H1 (cell line): ENCODE results near the gene SBF2. TPM values are rescaled to one million over a fixed set of nuclear protein-coding genes. Genes with fewer than 3 reads are reported as not detected.

Source experiments
- CTCF ChIA-PET: fragments of 300-600 bp; sonication (Branson Sonifier 250); formaldehyde crosslinking; loops from one replicate; lab custom pipeline; 2021; ENCODE audit not compliant: partially characterized antibody; lab: Charles Lee
- POLR2A ChIA-PET: fragments of 300-600 bp; sonication (Branson Sonifier 250); formaldehyde crosslinking; loops from one replicate; lab custom pipeline; 2021; ENCODE audit warnings: inconsistent platforms; ENCODE audit not compliant: partially characterized antibody; lab: Charles Lee
- DNase-seq, 2 experiments: peaks; one replicate each; pipeline versions ENCODE4 v3.0.0 to v3.0.0-alpha.2; 2010 to 2022; ENCODE audit warnings: low spot score in 2 of 2, low read depth in 1 of 2, mixed read lengths in 1 of 2
- FAIRE-seq: peaks from 2 replicates; lab custom pipeline; 2011; peaks lifted over from hg19 to GRCh38; lab: Jason Lieb, UNC
- H2AFZ ChIP-seq: 2 replicates; pipeline ENCODE4 v1.8.1; 2012; ENCODE audit warnings: low read length, inconsistent platforms
- H2AK5ac ChIP-seq: 2 replicates; pipeline ENCODE4 v1.6.1; 2013; ENCODE audit warnings: low read depth, low read length
- H2BK120ac ChIP-seq: replicated peaks from 2 replicates; pipeline ENCODE3; 2013; ENCODE audit warnings: low read depth, low read length, inconsistent platforms
- H2BK12ac ChIP-seq: 2 replicates; pipeline ENCODE4 v1.6.1; 2013; ENCODE audit warnings: low read depth, low read length
- H2BK15ac ChIP-seq: 2 replicates; pipeline ENCODE4 v1.6.1; 2013; ENCODE audit warnings: low read length
- H2BK20ac ChIP-seq: 2 replicates; pipeline ENCODE4 v1.6.1; 2013; ENCODE audit warnings: low read length
- H2BK5ac ChIP-seq: 2 replicates; pipeline ENCODE4 v1.6.1; 2013; ENCODE audit warnings: low read depth, low read length
- H3K14ac ChIP-seq: 2 replicates; pipeline ENCODE4 v1.6.1; 2013; ENCODE audit warnings: inconsistent platforms; ENCODE audit not compliant: insufficient read length
- H3K18ac ChIP-seq: 2 replicates; pipeline ENCODE4 v1.6.1; 2013; ENCODE audit warnings: low read length; ENCODE audit errors: extremely low read depth
- H3K23ac ChIP-seq: 2 replicates; pipeline ENCODE4 v1.6.1; 2013; ENCODE audit warnings: inconsistent platforms; ENCODE audit not compliant: insufficient read length
- H3K23me2 ChIP-seq: 2 replicates; pipeline ENCODE4 v1.6.1; 2013; ENCODE audit warnings: low read depth, low read length
- H3K27ac ChIP-seq: 2 replicates; pipeline ENCODE4 v1.6.1; 2011; ENCODE audit warnings: low read depth, low read length, inconsistent platforms
- H3K27me3 ChIP-seq, 4 experiments: replicated peaks in 1 of 4; 1 replicate in 1 of 4; 2 replicates in 3 of 4; pipeline versions ENCODE4 v1.6.1 to v1.8.1; 2011 to 2013; ENCODE audit warnings: low read length in 3 of 4, mild to moderate bottlenecking in 3 of 4, inconsistent platforms in 2 of 4, mixed read lengths in 2 of 4, moderate library complexity in 1 of 4; ENCODE audit not compliant: control insufficient read depth in 3 of 4, insufficient read depth in 3 of 4; ENCODE audit errors: extremely low read depth in 1 of 4
- H3K36me3 ChIP-seq, 4 experiments: 2 replicates each; pipeline versions ENCODE4 v1.6.1 to v1.8.1; 2011 to 2013; ENCODE audit warnings: mild to moderate bottlenecking in 4 of 4, low read length in 3 of 4, moderate library complexity in 2 of 4, control low read depth in 1 of 4, inconsistent platforms in 1 of 4; ENCODE audit not compliant: insufficient read depth in 4 of 4, control insufficient read depth in 2 of 4
- H3K4ac ChIP-seq: replicated peaks from 2 replicates; pipeline ENCODE3; 2013; ENCODE audit warnings: low read length, low read depth, mixed read lengths, inconsistent platforms; ENCODE audit not compliant: insufficient read length
- H3K4me1 ChIP-seq, 4 experiments: replicated peaks in 1 of 4; 1 replicate in 1 of 4; 2 replicates in 3 of 4; pipeline versions ENCODE4 v1.6.1 to v1.8.1; 2011 to 2013; ENCODE audit warnings: low read length in 3 of 4, inconsistent platforms in 2 of 4, mixed read lengths in 1 of 4; ENCODE audit not compliant: insufficient read depth in 4 of 4, control insufficient read depth in 3 of 4
- H3K4me2 ChIP-seq, 2 experiments: 2 replicates each; pipeline versions ENCODE4 v1.6.1 to v1.8.1; 2011 to 2013; ENCODE audit warnings: low read depth in 2 of 2, low read length in 2 of 2, control low read depth in 1 of 2, inconsistent platforms in 1 of 2, mild to moderate bottlenecking in 1 of 2; ENCODE audit not compliant: insufficient read depth in 1 of 2
- H3K4me3 ChIP-seq, 4 experiments: fragments of 200-600, 300-600 bp in 1 of 4; sonication (generic), shearing (Covaris generic), sonication (Bioruptor Twin) in 1 of 4; 2 replicates each; pipeline versions ENCODE4 v1.5.1 to v1.8.1; 2011 to 2016; ENCODE audit warnings: low read length in 4 of 4, low read depth in 3 of 4, control low read depth in 2 of 4, inconsistent platforms in 2 of 4, mild to moderate bottlenecking in 2 of 4, mixed read lengths in 1 of 4, moderate library complexity in 1 of 4; ENCODE audit not compliant: insufficient read depth in 2 of 4; ENCODE audit errors: extremely low read depth in 1 of 4
- H3K56ac ChIP-seq: replicated peaks from 2 replicates; pipeline ENCODE3; 2013; ENCODE audit warnings: low read depth, mild to moderate bottlenecking, mixed read lengths, low read length, inconsistent platforms; ENCODE audit not compliant: insufficient read length
- H3K79me1 ChIP-seq: 2 replicates; pipeline ENCODE4 v1.6.1; 2013; ENCODE audit warnings: low read depth, low read length, control low read depth
- H3K79me2 ChIP-seq, 2 experiments: 2 replicates each; pipeline versions ENCODE4 v1.6.1 to v1.8.1; 2012 to 2013; ENCODE audit warnings: low read length in 2 of 2, mild to moderate bottlenecking in 2 of 2, inconsistent platforms in 1 of 2; ENCODE audit not compliant: insufficient read depth in 2 of 2, control insufficient read depth in 1 of 2
- H3K9ac ChIP-seq, 4 experiments: replicated peaks in 1 of 4; 1 replicate in 1 of 4; 2 replicates in 3 of 4; pipeline versions ENCODE4 v1.6.1 to v1.8.1; 2011 to 2013; ENCODE audit warnings: low read depth in 3 of 4, low read length in 3 of 4, control low read depth in 2 of 4, mild to moderate bottlenecking in 2 of 4, moderate library complexity in 2 of 4, inconsistent platforms in 1 of 4; ENCODE audit errors: extremely low read depth in 1 of 4
- H3K9me3 ChIP-seq, 2 experiments: 2 replicates each; pipeline versions ENCODE4 v1.6.1 to v1.8.1; 2012 to 2013; ENCODE audit warnings: mild to moderate bottlenecking in 2 of 2, moderate library complexity in 2 of 2, control low read depth in 1 of 2, inconsistent platforms in 1 of 2, low read depth in 1 of 2, low read length in 1 of 2, mixed read lengths in 1 of 2; ENCODE audit not compliant: insufficient read depth in 2 of 2
- H4K20me1 ChIP-seq, 2 experiments: replicated peaks in 1 of 2; 2 replicates each; pipeline versions ENCODE3 to v1.8.1; 2011 to 2013; ENCODE audit warnings: inconsistent platforms in 2 of 2, low read length in 2 of 2, mild to moderate bottlenecking in 1 of 2; ENCODE audit not compliant: insufficient read depth in 2 of 2, control insufficient read depth in 1 of 2
- H4K5ac ChIP-seq: 2 replicates; pipeline ENCODE4 v1.6.1; 2013; ENCODE audit warnings: low read length, low read depth, mixed read lengths, inconsistent platforms; ENCODE audit not compliant: insufficient read length
- H4K8ac ChIP-seq: 2 replicates; pipeline ENCODE4 v1.8.0; 2013; ENCODE audit warnings: mild to moderate bottlenecking, moderate library complexity, low read length, inconsistent platforms; ENCODE audit not compliant: insufficient read depth; ENCODE audit errors: extremely low read depth
- H4K91ac ChIP-seq: replicated peaks from 2 replicates; pipeline ENCODE3; 2013; ENCODE audit warnings: low read length, mixed read lengths, inconsistent platforms; ENCODE audit not compliant: insufficient read length
- CBX8 ChIP-seq: fragments of 300-800, 300-1000 bp; sonication (generic); IDR thresholded peaks from 2 replicates; pipeline ENCODE4 v1.7.1; 2016; ENCODE audit warnings: low read depth, low read length, borderline replicate concordance
- WGBS, 2 experiments: shearing (Covaris generic) in 1 of 2; methylation state at CpG; one replicate each; pipeline versions ENCODE4 v1.1.6 to v1.1.7; 2013 to 2015; ENCODE audit warnings: low lambda C conversion rate in 2 of 2, mixed read lengths in 2 of 2, inconsistent platforms in 1 of 2, low coverage in 1 of 2, missing lambda C conversion rate in 1 of 2; ENCODE audit not compliant: insufficient replicate concordance in 2 of 2, insufficient coverage in 1 of 2, insufficient read length in 1 of 2; ENCODE audit errors: extremely low coverage in 1 of 2, missing lambda C conversion rate in 1 of 2; 5-methylcytosine and 5-hydroxymethylcytosine counted together
- polyA plus RNA-seq, 7 experiments: library from polyadenylated mRNA; depleted of rRNA in 3 of 7; stranded (reverse) in 5 of 7; unstranded in 2 of 7; fragments of >200 nt in 5 of 7; fragments of 200-250 nt in 2 of 7; gene quantifications; 1 replicate in 5 of 7; 2 replicates in 1 of 7; 4 replicates in 1 of 7; pipeline versions ENCODE4 v1.2.1 to v1.2.3, GENCODE V29; 2011 to 2013; ENCODE audit warnings: missing spikeins in 2 of 7, mixed read lengths in 2 of 7
- total RNA-seq: library from RNA; stranded (reverse); fragmentation: NEBNext Ultra II Directional; extraction: Animal tissue kit (Norgen Biotek cat#: 25700); gene quantifications from 2 replicates; pipeline ENCODE4 v1.2.1, GENCODE V29; 2021

Gene SBF2
- total and polyA plus RNA-seq, 2 of the 8 experiments (the other 6 are each of a cell fraction or from before 2014, with no cell fraction given): 36.7 to 50.5 TPM

GRCh38 chr11:9852465-9852864 is 441.6 kb downstream of the SBF2 start:
- FAIRE-seq: no peak
- Histone ChIP-seq H3K23me2 (no peaks in the 10 kb centered on the region), H4K91ac (no peak overlapping the region), H3K4me2 (no peak overlapping the region), H2BK120ac (no peak overlapping the region), H3K23ac (no peak overlapping the region), H3K27ac (no peak overlapping the region), H3K79me1 (no peaks in the 10 kb centered on the region), H3K14ac (no peak overlapping the region), H2AK5ac (no peak overlapping the region), H4K8ac (no peak overlapping the region), H3K9me3 (no peaks in the 10 kb centered on the region), H3K4ac (no peak overlapping the region), H2BK5ac (no peak overlapping the region), H3K79me2 (no peaks in the 10 kb centered on the region), H2BK15ac (no peak overlapping the region), H4K20me1 (no peaks in the 10 kb centered on the region), H3K4me1 (peaks cover 0 to 2% (median 0%) of the 10 kb centered on the region in 4 experiments; a peak in 1 of 7 replicates), H3K4me3 (no peak overlapping the region), H2BK20ac (no peak overlapping the region), H3K56ac (no peak overlapping the region), H3K27me3 (no peaks in the 10 kb centered on the region), H2AFZ (no peak overlapping the region), H4K5ac (no peak overlapping the region), H3K9ac (no peak overlapping the region), H2BK12ac (no peak overlapping the region), H3K36me3 (peaks cover 0 to 12% (median 3%) of the 10 kb centered on the region in 4 experiments; a peak in 4 of 8 replicates), H3K18ac (no peak overlapping the region)
- ChIA-PET CTCF (interaction anchor here (0.6 kb wide), 1 partner anchor 30 kb away, joined by 4 read pairs; no protein-coding TSS in a partner anchor), POLR2A (no interaction called here)
- 85% methylated on average over 2 of the region's 2 CpGs; no CpG with 5 or more reads in 1 of the 2 experiments for WGBS, 2 experiments
- DNase-seq: no peak
- TF ChIP-seq CBX8: no peak
